Prostate gland (tissue), 2 donors: ENCODE measurements around the gene THRB. TPM values are rescaled to one million over a fixed set of nuclear protein-coding genes. Genes with fewer than 3 reads are reported as not detected.

Experiments
- DNase-seq: peaks from one replicate; pipeline ENCODE4 v3.0.0-alpha.2; 2019; ENCODE audit warnings: low spot score
- H3K27ac ChIP-seq, 2 donors: fragments of 200-600 bp; sonication (generic); 2 replicates each; pipeline ENCODE4 v1.5.1; 2017 to 2019
- H3K27me3 ChIP-seq: fragments of 200-600 bp; sonication (generic); replicated peaks from 2 replicates; pipeline ENCODE4 v1.5.1; 2019; ENCODE audit not compliant: insufficient read depth
- H3K36me3 ChIP-seq, 2 donors: fragments of 200-600 bp; sonication (generic); 1 replicate in 1 of 2; 2 replicates in 1 of 2; pipeline versions ENCODE4 v1.5.1 to v1.8.1; 2017 to 2019
- H3K4me1 ChIP-seq: fragments of 200-600 bp; sonication (generic); replicated peaks from 2 replicates; pipeline ENCODE4 v1.5.1; 2019
- H3K4me3 ChIP-seq, 2 donors: fragments of 200-600 bp; sonication (generic); 2 replicates each; pipeline ENCODE4 v1.5.1; 2017 to 2019
- H3K9me3 ChIP-seq: fragments of 200-600 bp; sonication (generic); 2 replicates; pipeline ENCODE4 v1.5.1; 2017
- POLR2A ChIP-seq: fragments of 450-650 bp; IDR thresholded peaks from one replicate; pipeline ENCODE4 v1.6.1; 2016; ENCODE audit warnings: antibody characterized with exemption, mild to moderate bottlenecking
- POLR2AphosphoS5 ChIP-seq: sonication (generic); formaldehyde crosslinking; IDR thresholded peaks from one replicate; pipeline ENCODE4 v1.6.1; 2017; ENCODE audit warnings: antibody characterized with exemption
- WGBS: methylation state at CpG from one replicate; pipeline ENCODE4 v1.1.5; 2018; 5-methylcytosine and 5-hydroxymethylcytosine counted together
- intact Hi-C: fragments of 100-400 bp; cut with DNase I; formaldehyde crosslinking; loops from one replicate; pipeline ENCODE4 v1.14.2; 2022
- total RNA-seq, 2 donors: library from RNA; depleted of rRNA; stranded (reverse); fragments of >200 nt; gene quantifications; one replicate each; pipeline ENCODE4 v1.1.0, GENCODE V29; 2016
- TF ChIP-seq, protein P1 (sequence below), 4 experiments: fragments of 200-600 bp in 2 of 4; fragments of 450-650 bp in 2 of 4; sonication (generic) in 2 of 4; IDR thresholded peaks; 1 replicate in 3 of 4; 2 replicates in 1 of 4; pipeline ENCODE4 v1.5.1; 2016 to 2019; ENCODE audit warnings: antibody characterized with exemption in 4 of 4, mild to moderate bottlenecking in 2 of 4, moderate library complexity in 2 of 4

Gene THRB
- total RNA-seq, 2 donors from 2014 or later = 13.0 to 39.6 TPM

DNA sequence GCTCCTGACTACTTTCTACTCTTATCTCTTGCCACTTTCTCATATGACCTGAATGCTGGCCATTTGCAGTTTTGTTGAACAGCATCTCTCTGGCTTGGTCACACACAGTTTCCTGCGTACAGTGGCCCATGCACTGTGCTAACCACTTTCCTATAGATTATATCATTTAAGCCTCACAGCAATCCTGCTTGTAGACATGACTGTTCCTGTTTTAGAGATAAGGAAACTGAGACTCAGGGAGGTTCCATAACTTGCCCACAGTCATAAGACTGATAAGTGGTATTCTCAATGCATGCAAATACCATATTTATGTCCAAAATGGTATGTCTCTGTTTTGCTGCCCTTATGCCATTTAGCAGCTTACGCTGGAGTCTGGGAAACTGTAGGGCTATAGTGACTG lies 320.0 kb downstream of the THRB start:
- Histone ChIP-seq H3K27ac (no peak overlapping the region), H3K4me3 (no peak overlapping the region), H3K27me3 (no peaks in the 10 kb centered on the region), H3K36me3 (no peaks in the 10 kb centered on the region), H3K4me1 (no peaks in the 10 kb centered on the region), H3K9me3 (no peaks in the 10 kb centered on the region)
- 95% methylated on average over 2 of the region's 2 CpGs for WGBS
- intact Hi-C loops = no loop called here
- no peak for DNase-seq
- TF ChIP-seq, protein P1, sequence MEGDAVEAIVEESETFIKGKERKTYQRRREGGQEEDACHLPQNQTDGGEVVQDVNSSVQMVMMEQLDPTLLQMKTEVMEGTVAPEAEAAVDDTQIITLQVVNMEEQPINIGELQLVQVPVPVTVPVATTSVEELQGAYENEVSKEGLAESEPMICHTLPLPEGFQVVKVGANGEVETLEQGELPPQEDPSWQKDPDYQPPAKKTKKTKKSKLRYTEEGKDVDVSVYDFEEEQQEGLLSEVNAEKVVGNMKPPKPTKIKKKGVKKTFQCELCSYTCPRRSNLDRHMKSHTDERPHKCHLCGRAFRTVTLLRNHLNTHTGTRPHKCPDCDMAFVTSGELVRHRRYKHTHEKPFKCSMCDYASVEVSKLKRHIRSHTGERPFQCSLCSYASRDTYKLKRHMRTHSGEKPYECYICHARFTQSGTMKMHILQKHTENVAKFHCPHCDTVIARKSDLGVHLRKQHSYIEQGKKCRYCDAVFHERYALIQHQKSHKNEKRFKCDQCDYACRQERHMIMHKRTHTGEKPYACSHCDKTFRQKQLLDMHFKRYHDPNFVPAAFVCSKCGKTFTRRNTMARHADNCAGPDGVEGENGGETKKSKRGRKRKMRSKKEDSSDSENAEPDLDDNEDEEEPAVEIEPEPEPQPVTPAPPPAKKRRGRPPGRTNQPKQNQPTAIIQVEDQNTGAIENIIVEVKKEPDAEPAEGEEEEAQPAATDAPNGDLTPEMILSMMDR (IDR thresholded peaks at IDR 0.05) = no peak
- TF ChIP-seq POLR2A (no peak), POLR2AphosphoS5 (no peak)

DNA sequence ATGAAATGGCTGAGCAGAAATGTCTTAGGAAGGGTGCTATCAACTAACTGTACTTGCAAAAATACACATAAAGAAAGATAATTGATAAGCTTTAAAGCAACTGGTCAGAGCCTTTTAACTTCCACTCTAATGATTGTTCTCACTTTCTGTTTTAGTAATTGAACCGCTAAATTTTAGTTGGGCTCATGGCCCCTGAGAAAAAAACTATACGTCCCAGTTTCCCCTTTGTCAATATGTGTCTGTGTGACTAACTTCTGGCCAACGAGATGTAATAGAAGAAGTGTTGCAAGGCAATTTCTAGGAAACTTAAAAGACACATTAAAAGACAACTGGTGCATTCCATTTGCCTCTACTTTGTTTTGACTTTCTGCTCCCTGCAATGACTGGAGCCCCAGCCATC lies 325.7 kb downstream of the THRB start:
- 86% methylated on average over 3 of the region's 3 CpGs for WGBS
- no peak for DNase-seq
- Histone ChIP-seq H3K4me1 (no peaks in the 10 kb centered on the region), H3K4me3 (no peak overlapping the region), H3K9me3 (no peaks in the 10 kb centered on the region), H3K27me3 (no peaks in the 10 kb centered on the region), H3K36me3 (no peaks in the 10 kb centered on the region), H3K27ac (no peak overlapping the region)
- TF ChIP-seq POLR2AphosphoS5 (no peak), POLR2A (no peak)
- TF ChIP-seq, protein P1 (IDR thresholded peaks at IDR 0.05) = no peak
- intact Hi-C loops = no loop called here

DNA sequence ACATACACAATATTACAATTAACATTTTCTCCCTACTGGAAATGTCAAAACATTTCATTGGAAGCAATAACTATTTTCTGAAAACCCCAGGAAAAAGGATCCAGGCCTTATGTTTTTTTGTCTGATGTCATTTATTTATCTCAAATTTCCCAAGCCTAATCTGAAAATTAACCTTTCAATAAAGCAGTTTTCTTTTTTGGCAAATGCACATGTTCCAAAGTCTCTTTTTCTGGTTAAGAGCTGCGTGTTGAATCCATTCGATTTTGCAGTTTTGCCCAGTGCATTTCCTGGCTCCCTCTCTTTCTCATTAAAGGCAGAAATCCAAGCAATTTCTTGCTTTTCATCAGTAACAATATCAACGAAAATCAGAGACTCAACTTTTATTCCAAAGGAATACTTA lies 327.2 kb downstream of the THRB start:
- Histone ChIP-seq H3K27ac (no peak overlapping the region), H3K36me3 (no peaks in the 10 kb centered on the region), H3K9me3 (no peaks in the 10 kb centered on the region), H3K4me3 (no peak overlapping the region), H3K27me3 (no peaks in the 10 kb centered on the region), H3K4me1 (no peaks in the 10 kb centered on the region)
- WGBS = 67% methylated on average over 3 of the region's 3 CpGs
- TF ChIP-seq, protein P1 (IDR thresholded peaks at IDR 0.05) = no peak
- no peak for TF ChIP-seq POLR2A
- no peak for TF ChIP-seq POLR2AphosphoS5
- no peak for DNase-seq
- intact Hi-C loops = no loop called here

DNA sequence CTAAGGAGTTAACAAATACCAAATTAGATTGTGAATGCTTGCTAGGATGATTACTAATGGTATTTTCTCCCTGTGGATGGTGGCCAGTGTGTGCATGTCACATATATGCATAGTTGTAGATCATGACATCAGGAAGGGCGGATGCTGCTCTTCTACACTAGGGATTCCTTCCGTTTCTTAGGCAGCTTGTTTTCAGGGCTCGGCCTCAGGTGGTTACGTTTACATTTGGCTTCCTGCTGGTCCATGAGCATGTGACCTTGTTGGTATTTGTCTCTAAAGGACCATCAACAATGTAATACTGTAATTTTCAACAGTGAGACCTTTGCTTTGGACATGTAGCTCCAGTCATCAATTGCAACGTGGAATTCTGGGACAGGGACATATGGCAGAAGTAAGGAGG lies 328.1 kb downstream of the THRB start:
- intact Hi-C loops = no loop called here
- H3K36me3 ChIP-seq = no peaks in the 10 kb centered on the region
- H3K9me3 ChIP-seq = no peaks in the 10 kb centered on the region
- H3K4me1 ChIP-seq = no peaks in the 10 kb centered on the region
- no peaks in the 10 kb centered on the region for H3K27me3 ChIP-seq
- 84% methylated on average over 5 of the region's 5 CpGs for WGBS
- H3K27ac ChIP-seq = no peak overlapping the region
- TF ChIP-seq POLR2AphosphoS5 = no peak
- no peak for TF ChIP-seq POLR2A
- TF ChIP-seq, protein P1 (IDR thresholded peaks at IDR 0.05) = no peak
- no peak for DNase-seq
- H3K4me3 ChIP-seq = no peak overlapping the region

DNA sequence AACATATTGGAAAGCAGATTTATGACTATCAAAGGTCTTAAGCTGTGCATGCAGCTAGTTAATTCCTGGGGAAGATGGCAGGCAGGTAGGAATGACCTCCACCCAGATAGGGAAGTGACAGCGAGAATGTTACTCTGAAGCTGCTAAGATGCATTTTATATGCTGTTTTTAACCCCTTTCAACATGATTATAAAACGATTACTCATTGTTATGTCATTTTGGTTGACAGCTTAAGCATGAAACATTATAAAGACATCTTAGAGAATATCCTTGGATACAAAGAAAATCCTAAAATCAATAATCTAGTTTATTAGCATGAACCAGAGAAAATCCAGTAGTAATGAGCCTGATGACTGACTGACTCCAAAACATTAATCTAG lies 329.1 kb downstream of the THRB start:
- TF ChIP-seq POLR2A = no peak
- TF ChIP-seq, protein P1 (IDR thresholded peaks at IDR 0.05) = no peak
- no peak for TF ChIP-seq POLR2AphosphoS5

More for the DNA sequence above, 329.1 kb downstream of the THRB start:
- WGBS = 79% methylated on average over 2 of the region's 2 CpGs
- Histone ChIP-seq H3K36me3 (no peaks in the 10 kb centered on the region), H3K27me3 (no peaks in the 10 kb centered on the region), H3K4me1 (no peaks in the 10 kb centered on the region), H3K4me3 (no peak overlapping the region), H3K27ac (no peak overlapping the region), H3K9me3 (no peaks in the 10 kb centered on the region)
- DNase-seq = no peak
- intact Hi-C loops = no loop called here
